Brain microvascular endothelial cell (primary cell): ENCODE measurements around the gene KRT78.

ENCODE experiments used
- DNase-seq: peaks from one replicate; pipeline ENCODE4 v3.0.0-alpha.2; 2020
- H3K27ac ChIP-seq: fragments of 250-450 bp; sonication (Bioruptor Pico); 2 replicates; pipeline ENCODE4 v1.5.1; 2020; ENCODE audit warnings: mild to moderate bottlenecking, moderate library complexity
- H3K27me3 ChIP-seq: fragments of 250-450 bp; sonication (Bioruptor Pico); replicated peaks from 2 replicates; pipeline ENCODE4 v1.5.1; 2020; ENCODE audit warnings: mild to moderate bottlenecking
- H3K36me3 ChIP-seq: fragments of 250-450 bp; sonication (Bioruptor Pico); replicated peaks from 2 replicates; pipeline ENCODE4 v1.5.1; 2020; ENCODE audit warnings: mild to moderate bottlenecking
- H3K4me3 ChIP-seq: 2 replicates; pipeline ENCODE4 v1.5.1; 2011; ENCODE audit warnings: low read depth, mild to moderate bottlenecking, control low read depth, low read length, moderate library complexity
- in situ Hi-C: cut with HindIII; loops from 2 replicates; pipeline ENCODE4 v1.10.0; 2017; ENCODE audit warnings: low sequenced_read_pairs, low pct_ligation_motif_present
- TF ChIP-seq, protein P1 (sequence below): IDR thresholded peaks from 2 replicates; pipeline ENCODE4 v1.5.1; 2011; ENCODE audit warnings: low read depth, mild to moderate bottlenecking, moderate library complexity, low read length, control low read depth, inconsistent platforms; ENCODE audit errors: missing control alignments

The KRT78 gene

DNA sequence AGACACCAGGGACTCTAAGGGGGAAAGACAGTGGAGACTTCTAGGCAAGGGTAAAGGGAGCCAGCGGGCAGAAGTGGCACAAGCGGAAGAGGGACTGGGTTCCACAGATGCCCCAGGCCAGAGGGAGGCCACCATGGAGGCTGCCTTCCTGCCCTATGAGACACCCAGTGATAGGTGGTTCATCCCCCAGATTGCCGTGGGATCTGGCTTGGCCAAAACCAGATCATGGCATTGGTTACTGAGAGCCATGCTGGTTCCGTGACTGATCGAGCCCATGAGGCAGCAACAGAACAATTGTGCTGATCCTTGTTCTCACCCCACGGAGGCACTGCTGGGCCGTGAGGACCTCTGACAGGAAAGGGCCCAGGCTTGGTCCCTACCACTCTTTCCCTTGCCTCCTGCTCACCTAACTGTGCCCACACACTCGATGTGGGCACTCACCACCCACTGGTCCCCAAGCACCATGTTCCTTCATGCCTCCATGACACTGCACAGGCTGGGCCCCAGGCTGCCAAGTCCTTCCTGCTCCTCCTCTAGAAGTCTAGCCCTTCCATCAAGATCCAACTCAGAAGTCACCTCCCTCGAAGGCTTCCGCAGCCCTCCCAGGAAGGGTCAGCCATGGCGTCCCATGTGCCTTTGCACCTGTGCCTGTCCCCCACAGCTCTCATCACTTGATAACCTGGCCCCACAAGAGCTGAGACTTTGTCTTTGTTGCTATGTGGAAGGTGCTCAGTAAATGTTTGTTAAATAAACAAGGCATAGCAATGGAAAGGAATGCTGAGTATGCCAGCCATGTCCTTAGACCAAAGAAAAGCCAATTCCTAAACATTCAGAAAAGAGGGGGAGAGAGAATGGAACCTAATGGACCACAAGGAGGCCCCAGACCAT is 21.9 kb downstream of the KRT78 start:
- Histone ChIP-seq H3K27me3 (no peaks in the 10 kb centered on the region), H3K4me3 (no peak overlapping the region), H3K36me3 (no peaks in the 10 kb centered on the region), H3K27ac (no peak overlapping the region)
- in situ Hi-C loops = no loop called here
- TF ChIP-seq, protein P1, sequence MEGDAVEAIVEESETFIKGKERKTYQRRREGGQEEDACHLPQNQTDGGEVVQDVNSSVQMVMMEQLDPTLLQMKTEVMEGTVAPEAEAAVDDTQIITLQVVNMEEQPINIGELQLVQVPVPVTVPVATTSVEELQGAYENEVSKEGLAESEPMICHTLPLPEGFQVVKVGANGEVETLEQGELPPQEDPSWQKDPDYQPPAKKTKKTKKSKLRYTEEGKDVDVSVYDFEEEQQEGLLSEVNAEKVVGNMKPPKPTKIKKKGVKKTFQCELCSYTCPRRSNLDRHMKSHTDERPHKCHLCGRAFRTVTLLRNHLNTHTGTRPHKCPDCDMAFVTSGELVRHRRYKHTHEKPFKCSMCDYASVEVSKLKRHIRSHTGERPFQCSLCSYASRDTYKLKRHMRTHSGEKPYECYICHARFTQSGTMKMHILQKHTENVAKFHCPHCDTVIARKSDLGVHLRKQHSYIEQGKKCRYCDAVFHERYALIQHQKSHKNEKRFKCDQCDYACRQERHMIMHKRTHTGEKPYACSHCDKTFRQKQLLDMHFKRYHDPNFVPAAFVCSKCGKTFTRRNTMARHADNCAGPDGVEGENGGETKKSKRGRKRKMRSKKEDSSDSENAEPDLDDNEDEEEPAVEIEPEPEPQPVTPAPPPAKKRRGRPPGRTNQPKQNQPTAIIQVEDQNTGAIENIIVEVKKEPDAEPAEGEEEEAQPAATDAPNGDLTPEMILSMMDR = no peak
- DNase-seq = no peak

DNA sequence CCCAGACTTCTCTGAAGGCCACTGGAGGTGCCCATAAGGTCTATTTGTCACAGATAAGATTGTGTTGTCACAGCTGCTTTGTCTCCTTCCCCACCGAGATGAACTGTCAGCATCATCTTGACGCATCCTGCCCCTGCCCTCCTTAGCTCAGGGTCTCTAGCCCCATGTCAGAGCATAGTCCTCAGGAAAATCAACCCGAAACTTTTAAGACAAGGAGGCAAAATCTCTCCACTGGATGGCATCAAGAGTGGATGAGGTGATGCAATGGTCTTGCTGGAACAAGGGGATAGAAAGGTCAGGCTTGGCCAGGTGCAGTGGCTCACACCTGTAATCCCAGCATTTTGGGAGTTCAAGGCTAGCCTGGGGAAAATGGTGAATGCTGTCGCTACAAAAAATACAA is 22.8 kb downstream of the KRT78 start:
- no peak for DNase-seq
- H3K27ac ChIP-seq = no peak overlapping the region
- H3K4me3 ChIP-seq = no peak overlapping the region
- no peaks in the 10 kb centered on the region for H3K36me3 ChIP-seq
- in situ Hi-C loops = no loop called here
- TF ChIP-seq, protein P1 = no peak
- H3K27me3 ChIP-seq = no peaks in the 10 kb centered on the region

DNA sequence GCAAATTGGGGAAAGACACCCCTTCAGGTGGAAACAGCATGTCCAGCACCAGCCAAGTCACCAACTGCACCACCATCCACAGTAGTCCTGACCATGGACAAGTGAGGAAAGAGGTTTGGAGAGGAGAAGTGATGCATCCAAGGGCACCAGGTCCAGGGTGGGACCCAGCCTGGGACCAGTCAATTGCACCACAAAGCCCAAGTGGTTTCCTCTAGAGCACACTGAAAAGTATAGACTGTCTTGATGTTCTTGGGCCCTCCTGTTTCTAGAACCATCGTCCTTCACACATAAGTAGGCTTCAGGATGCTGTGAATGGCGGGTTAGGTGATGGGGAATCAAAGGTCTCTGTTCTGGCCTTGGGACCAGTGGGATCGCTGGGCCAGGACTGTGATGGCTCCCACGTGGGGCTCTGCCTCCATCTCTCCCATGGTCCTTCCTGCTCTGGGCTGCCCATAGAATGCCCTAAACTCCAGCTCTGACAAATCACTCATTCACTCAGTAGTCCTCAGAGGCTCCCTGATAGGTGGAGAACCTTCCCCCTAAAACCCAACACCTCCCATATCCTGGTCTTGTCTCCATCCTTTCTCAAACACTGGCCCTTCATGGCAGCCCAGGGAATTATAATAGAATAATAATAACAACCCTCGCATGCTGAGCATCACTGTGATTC is 23.9 kb downstream of the KRT78 start:
- Histone ChIP-seq H3K27me3 (no peaks in the 10 kb centered on the region), H3K4me3 (no peak overlapping the region), H3K36me3 (no peaks in the 10 kb centered on the region), H3K27ac (no peak overlapping the region)
- in situ Hi-C loops = no loop called here
- no peak for DNase-seq
- TF ChIP-seq, protein P1 = no peak

DNA sequence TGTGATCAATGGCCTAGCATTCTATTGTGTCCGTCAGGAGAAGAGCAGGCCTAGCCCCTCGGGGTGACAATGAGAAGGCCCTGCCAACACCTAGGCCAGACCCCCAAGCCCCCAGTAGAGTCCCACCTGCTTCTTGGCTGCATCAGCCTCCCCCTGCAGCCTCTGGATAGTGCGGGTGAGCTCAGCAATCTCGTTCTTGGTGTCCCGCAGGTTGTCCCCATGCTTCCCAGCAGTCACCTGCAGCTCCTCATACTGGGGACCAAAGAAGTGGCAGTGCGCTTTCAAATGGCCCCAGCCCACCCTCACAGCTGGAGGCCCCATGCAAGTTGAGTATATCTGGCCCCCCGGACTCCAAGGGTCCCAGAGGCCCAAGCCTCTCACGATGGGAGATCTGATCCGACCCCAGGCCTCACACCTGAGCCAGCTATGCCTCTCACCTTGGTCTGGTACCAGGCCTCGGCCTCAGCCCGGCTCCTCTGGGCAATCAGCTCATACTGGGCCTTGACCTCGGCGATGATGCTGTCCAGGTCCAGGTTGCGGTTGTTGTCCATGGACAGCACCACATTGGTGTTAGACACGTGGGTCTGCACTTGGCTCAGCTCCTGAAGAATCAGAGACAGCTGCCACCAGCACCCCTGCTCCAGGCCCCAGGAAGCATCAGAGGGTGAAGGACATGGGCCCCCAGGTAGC is 24.9 kb downstream of the KRT78 start:
- no peak for DNase-seq
- H3K4me3 ChIP-seq = no peak overlapping the region
- H3K36me3 ChIP-seq = no peaks in the 10 kb centered on the region
- H3K27ac ChIP-seq = no peak overlapping the region
- TF ChIP-seq, protein P1 = no peak
- H3K27me3 ChIP-seq = no peaks in the 10 kb centered on the region
- in situ Hi-C loops = no loop called here

DNA sequence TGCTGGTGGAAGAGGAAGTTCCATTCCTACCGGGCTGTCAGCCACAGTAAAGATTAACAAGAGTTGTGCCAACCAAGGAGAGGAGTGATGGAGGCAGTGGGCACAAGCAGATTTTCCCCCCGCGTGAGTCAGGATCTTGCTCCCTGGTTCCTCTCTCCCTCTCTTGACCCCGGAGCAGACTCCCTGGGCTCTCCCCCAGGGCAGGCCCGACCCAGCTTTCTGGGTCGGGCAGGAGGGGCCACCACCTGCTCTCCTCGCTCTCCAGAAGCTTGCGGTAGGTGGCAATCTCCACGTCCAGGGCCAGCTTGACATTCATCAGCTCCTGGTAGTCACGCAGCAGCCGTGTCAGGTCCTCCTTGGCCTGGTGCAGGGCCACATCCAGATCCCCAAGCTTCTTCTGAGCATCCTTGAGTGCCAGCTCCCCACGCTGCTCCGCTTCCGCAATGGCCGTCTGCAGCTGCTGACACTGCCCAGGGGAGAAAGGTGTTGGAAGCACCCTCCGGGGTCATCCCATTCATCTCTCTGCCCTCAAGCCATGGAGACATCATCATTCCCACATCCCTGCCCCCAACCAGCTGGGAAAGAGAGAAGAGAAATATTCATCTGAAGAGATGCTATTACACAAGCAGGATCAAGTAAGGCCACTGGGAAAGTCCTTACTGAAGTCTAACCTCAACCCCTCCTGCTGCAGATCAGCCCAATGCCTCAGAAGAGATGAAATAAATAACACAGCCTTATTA is 25.9 kb downstream of the KRT78 start:
- TF ChIP-seq, protein P1 = no peak
- H3K27ac ChIP-seq = no peak overlapping the region
- in situ Hi-C loops = no loop called here
- H3K4me3 ChIP-seq = no peak overlapping the region
- H3K36me3 ChIP-seq = no peaks in the 10 kb centered on the region
- H3K27me3 ChIP-seq = peaks cover 4% of the 10 kb centered on the region
- DNase-seq = no peak
